ENCODE measurements around the gene SYNE1.

DNA sequence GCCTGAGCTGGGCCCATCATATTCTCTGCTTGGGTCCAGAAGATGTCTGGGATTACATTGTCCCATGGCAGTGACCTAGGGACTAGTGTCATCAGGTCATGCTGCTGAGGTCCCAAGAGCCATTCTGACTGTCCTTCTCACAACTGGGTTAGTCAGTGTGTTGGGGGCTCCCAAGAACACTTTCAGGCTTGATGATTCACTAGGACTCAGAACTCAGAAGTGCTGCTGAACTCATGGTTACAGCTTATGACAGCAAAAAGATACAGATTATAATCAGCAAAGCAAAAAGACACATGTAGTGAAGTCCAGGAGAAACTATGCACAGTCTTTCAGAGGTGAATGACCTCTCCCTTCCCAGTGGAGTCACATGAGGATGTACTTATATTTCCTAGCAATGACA is 107.8 kb downstream of the SYNE1 start:
- TF ChIP-seq CTCF (IDR thresholded peaks at IDR 0.05) (no peak), ZNF263 (CRISPR knock-in tag; IDR thresholded peaks at IDR 0.05; ENCODE audit: low read depth) (no peak), TP53 (CRISPR knock-in tag; IDR thresholded peaks at IDR 0.05) (no peak), PREB (CRISPR knock-in tag; IDR thresholded peaks at IDR 0.05; ENCODE audit: borderline replicate concordance) (no peak), USF2 (CRISPR knock-in tag; IDR thresholded peaks at IDR 0.05) (no peak), ZNF232 (CRISPR knock-in tag; IDR thresholded peaks at IDR 0.05) (no peak), MXD4 (CRISPR knock-in tag; IDR thresholded peaks at IDR 0.05; ENCODE audit: borderline replicate concordance) (no peak), CREM (CRISPR knock-in tag; IDR thresholded peaks at IDR 0.05) (no peak), ZBTB43 (CRISPR knock-in tag; IDR thresholded peaks at IDR 0.05) (no peak), TEAD1 (CRISPR knock-in tag; IDR thresholded peaks at IDR 0.05) (no peak)
- TF ChIP-seq, protein P1, sequence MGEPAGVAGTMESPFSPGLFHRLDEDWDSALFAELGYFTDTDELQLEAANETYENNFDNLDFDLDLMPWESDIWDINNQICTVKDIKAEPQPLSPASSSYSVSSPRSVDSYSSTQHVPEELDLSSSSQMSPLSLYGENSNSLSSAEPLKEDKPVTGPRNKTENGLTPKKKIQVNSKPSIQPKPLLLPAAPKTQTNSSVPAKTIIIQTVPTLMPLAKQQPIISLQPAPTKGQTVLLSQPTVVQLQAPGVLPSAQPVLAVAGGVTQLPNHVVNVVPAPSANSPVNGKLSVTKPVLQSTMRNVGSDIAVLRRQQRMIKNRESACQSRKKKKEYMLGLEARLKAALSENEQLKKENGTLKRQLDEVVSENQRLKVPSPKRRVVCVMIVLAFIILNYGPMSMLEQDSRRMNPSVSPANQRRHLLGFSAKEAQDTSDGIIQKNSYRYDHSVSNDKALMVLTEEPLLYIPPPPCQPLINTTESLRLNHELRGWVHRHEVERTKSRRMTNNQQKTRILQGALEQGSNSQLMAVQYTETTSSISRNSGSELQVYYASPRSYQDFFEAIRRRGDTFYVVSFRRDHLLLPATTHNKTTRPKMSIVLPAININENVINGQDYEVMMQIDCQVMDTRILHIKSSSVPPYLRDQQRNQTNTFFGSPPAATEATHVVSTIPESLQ (CRISPR knock-in tag; IDR thresholded peaks at IDR 0.05), result no peak

Measured in WTC11 (cell line).